ENCODE measurements around the gene CTRB2. TPM values are rescaled to one million over a fixed set of nuclear protein-coding genes. Genes with fewer than 3 reads are reported as not detected.

CTRB2 gene
- total RNA-seq, 4 donors from 2014 or later: not detected

- no peaks in the 10 kb centered on the region for H3K36me3 ChIP-seq
- TF ChIP-seq POLR2AphosphoS5 (IDR thresholded peaks at IDR 0.05): no peak
- no peak for TF ChIP-seq CTCF (IDR thresholded peaks at IDR 0.05)
- TF ChIP-seq EP300 (IDR thresholded peaks at IDR 0.05): no peak
- no peak for TF ChIP-seq POLR2A (IDR thresholded peaks at IDR 0.05)
- no peak overlapping the region for H3K4me3 ChIP-seq
- 62% methylated on average over 14 of the region's 14 CpGs for WGBS
- H3K27me3 ChIP-seq: peaks cover 9% of the 10 kb centered on the region
- DNase-seq (ENCODE audit: low spot score in 2 of 2): peak; percentile 36 to 38
- H3K9me3 ChIP-seq: no peaks in the 10 kb centered on the region
- H3K4me1 ChIP-seq: peaks cover 3% of the 10 kb centered on the region
- no peak overlapping the region for H3K27ac ChIP-seq
Measured at GRCh38 chr16:75197522-75198134, 9.3 kb downstream of the CTRB2 start.

GRCh38 chr16:75196836-75197235 is 10.1 kb downstream of the CTRB2 start:
- no peaks in the 10 kb centered on the region for H3K36me3 ChIP-seq
- no peak overlapping the region for H3K27ac ChIP-seq
- peaks cover 9% of the 10 kb centered on the region for H3K27me3 ChIP-seq
- peak in 1 of 2 donors; percentile 37 for DNase-seq (ENCODE audit: low spot score in 2 of 2)
- TF ChIP-seq EP300 (IDR thresholded peaks at IDR 0.05) (no peak), CTCF (IDR thresholded peaks at IDR 0.05) (no peak), POLR2AphosphoS5 (IDR thresholded peaks at IDR 0.05) (no peak), POLR2A (IDR thresholded peaks at IDR 0.05) (no peak)
- peaks cover 3% of the 10 kb centered on the region for H3K4me1 ChIP-seq
- 80% methylated on average over 8 of the region's 9 CpGs for WGBS
- H3K9me3 ChIP-seq: no peaks in the 10 kb centered on the region
- no peak overlapping the region for H3K4me3 ChIP-seq

- Histone ChIP-seq H3K27ac (no peak overlapping the region), H3K4me1 (peaks cover 3% of the 10 kb centered on the region), H3K4me3 (no peak overlapping the region), H3K36me3 (no peaks in the 10 kb centered on the region), H3K27me3 (peaks cover 9% of the 10 kb centered on the region), H3K9me3 (no peaks in the 10 kb centered on the region)
- no peak for TF ChIP-seq EP300 (IDR thresholded peaks at IDR 0.05)
- TF ChIP-seq POLR2A (IDR thresholded peaks at IDR 0.05): no peak
- no peak for TF ChIP-seq POLR2AphosphoS5 (IDR thresholded peaks at IDR 0.05)
- TF ChIP-seq CTCF (IDR thresholded peaks at IDR 0.05): no peak
- 81% methylated on average over 22 of the region's 24 CpGs for WGBS
- peak in 1 of 2 donors; percentile 74 for DNase-seq (ENCODE audit: low spot score in 2 of 2)
Measured at GRCh38 chr16:75195811-75196790, 10.9 kb downstream of the CTRB2 start.

- Histone ChIP-seq H3K27ac (no peak overlapping the region), H3K36me3 (no peaks in the 10 kb centered on the region), H3K4me3 (no peak overlapping the region), H3K4me1 (peaks cover 3% of the 10 kb centered on the region), H3K9me3 (no peaks in the 10 kb centered on the region), H3K27me3 (peaks cover 12% of the 10 kb centered on the region)
- TF ChIP-seq EP300 (IDR thresholded peaks at IDR 0.05) (no peak), POLR2AphosphoS5 (IDR thresholded peaks at IDR 0.05) (no peak), POLR2A (IDR thresholded peaks at IDR 0.05) (no peak), CTCF (IDR thresholded peaks at IDR 0.05) (no peak)
- peak in 1 of 2 donors; percentile 58 for DNase-seq (ENCODE audit: low spot score in 2 of 2)
- 82% methylated on average over 7 of the region's 10 CpGs for WGBS
Measured at GRCh38 chr16:75193730-75194444, 13.1 kb downstream of the CTRB2 start.

Data from suprapubic skin (tissue), 4 donors.